ENCODE results near the gene SCN3A. TPM values are rescaled to one million over a fixed set of nuclear protein-coding genes. Genes with fewer than 3 reads are reported as not detected.
A peak's percentile ranks its signal among the peaks of the same experiment; 100 is the strongest.

Gene SCN3A
- polyA plus RNA-seq (2011; rRNA removed) = 0.07 and 0.12 TPM in 2 replicates
- polyA plus RNA-seq (2012; cell fraction: cytosol; rRNA removed) = under 0.01 and 0.07 TPM in 2 replicates
- polyA plus RNA-seq (2012; cell fraction: nucleus; rRNA removed) = not detected in 2 replicates
- polyA plus RNA-seq (2017; fragmentation: RNase III; extraction: RNeasy Plus Mini Kit Qiagen cat#74134 plus additional on column Dnase treatment) = 0.01 to 0.05 TPM (median 0.03 TPM) in 3 replicates
- polyA minus RNA-seq (2011; rRNA and poly(A)+ RNA removed) = 0.15 TPM in 1 of 2 replicates, not detected in the other

GRCh38 chr2:165203689-165204559 is at the start of gene SCN3A:
TSS of gene SCN3A (minus strand) at chr2:165204050. CDS start at chr2:165176394, 27,656 bp downstream.
- TF ChIP-seq, protein P1, sequence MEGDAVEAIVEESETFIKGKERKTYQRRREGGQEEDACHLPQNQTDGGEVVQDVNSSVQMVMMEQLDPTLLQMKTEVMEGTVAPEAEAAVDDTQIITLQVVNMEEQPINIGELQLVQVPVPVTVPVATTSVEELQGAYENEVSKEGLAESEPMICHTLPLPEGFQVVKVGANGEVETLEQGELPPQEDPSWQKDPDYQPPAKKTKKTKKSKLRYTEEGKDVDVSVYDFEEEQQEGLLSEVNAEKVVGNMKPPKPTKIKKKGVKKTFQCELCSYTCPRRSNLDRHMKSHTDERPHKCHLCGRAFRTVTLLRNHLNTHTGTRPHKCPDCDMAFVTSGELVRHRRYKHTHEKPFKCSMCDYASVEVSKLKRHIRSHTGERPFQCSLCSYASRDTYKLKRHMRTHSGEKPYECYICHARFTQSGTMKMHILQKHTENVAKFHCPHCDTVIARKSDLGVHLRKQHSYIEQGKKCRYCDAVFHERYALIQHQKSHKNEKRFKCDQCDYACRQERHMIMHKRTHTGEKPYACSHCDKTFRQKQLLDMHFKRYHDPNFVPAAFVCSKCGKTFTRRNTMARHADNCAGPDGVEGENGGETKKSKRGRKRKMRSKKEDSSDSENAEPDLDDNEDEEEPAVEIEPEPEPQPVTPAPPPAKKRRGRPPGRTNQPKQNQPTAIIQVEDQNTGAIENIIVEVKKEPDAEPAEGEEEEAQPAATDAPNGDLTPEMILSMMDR (IDR thresholded peaks at IDR 0.05) = peak; percentile 87
- TF ChIP-seq CEBPB (IDR thresholded peaks at IDR 0.05) (no peak), JUNB (IDR thresholded peaks at IDR 0.05) (no peak), SMC3 (IDR thresholded peaks at IDR 0.05) (peak; percentile 75), GATA3 (IDR thresholded peaks at IDR 0.05; ENCODE audit: borderline replicate concordance) (no peak), RAD21 (conservative IDR thresholded peaks at IDR 0.05 in 1 of 2, IDR thresholded peaks at IDR 0.05 in 1 of 2) (peak; percentile 67 to 70), KDM1A (IDR thresholded peaks at IDR 0.05; ENCODE audit: low read depth) (no peak), HEYL (CRISPR knock-in tag; IDR thresholded peaks at IDR 0.05) (no peak), ZSCAN20 (CRISPR knock-in tag; IDR thresholded peaks at IDR 0.05) (no peak), CBX8 (IDR thresholded peaks at IDR 0.05) (no peak), HOXA7 (CRISPR knock-in tag; IDR thresholded peaks at IDR 0.05) (no peak)
- TF ChIP-seq, protein P2, sequence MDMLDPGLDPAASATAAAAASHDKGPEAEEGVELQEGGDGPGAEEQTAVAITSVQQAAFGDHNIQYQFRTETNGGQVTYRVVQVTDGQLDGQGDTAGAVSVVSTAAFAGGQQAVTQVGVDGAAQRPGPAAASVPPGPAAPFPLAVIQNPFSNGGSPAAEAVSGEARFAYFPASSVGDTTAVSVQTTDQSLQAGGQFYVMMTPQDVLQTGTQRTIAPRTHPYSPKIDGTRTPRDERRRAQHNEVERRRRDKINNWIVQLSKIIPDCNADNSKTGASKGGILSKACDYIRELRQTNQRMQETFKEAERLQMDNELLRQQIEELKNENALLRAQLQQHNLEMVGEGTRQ (IDR thresholded peaks at IDR 0.05) = no peak
- no peaks in the 10 kb centered on the region for H3K9me3 ChIP-seq
- ChIA-PET POLR2A (interaction anchor here (0.6 to 0.7 kb wide), 2 partner anchors 180 to 187 kb away, joined by 3 to 5 read pairs; no protein-coding TSS in a partner anchor), CTCF (interaction anchor here (0.6 to 4.3 kb wide), 27 partner anchors 9 to 1142 kb away, joined by 3 to 47 read pairs (median 3); no protein-coding TSS in a partner anchor)
- 21% methylated on average over 8 of the region's 8 CpGs for WGBS (ENCODE audit: missing lambda C conversion rate)
- H3K4me1 ChIP-seq = no peaks in the 10 kb centered on the region
- H3K4me3 ChIP-seq = no peak within 1 kb of the TSS
- H3K27ac ChIP-seq = no peak within 1 kb of the TSS
- peak within 1 kb of the TSS; percentile 54 for H3K4me2 ChIP-seq
- ATAC-seq (peak; percentile 73 to 82; a peak in 4 of 6 replicates), FAIRE-seq (no peak), DNase-seq (ENCODE audit: low read depth in 1 of 2, low spot score in 1 of 2) (peak; percentile 4 to 51)

DNA sequence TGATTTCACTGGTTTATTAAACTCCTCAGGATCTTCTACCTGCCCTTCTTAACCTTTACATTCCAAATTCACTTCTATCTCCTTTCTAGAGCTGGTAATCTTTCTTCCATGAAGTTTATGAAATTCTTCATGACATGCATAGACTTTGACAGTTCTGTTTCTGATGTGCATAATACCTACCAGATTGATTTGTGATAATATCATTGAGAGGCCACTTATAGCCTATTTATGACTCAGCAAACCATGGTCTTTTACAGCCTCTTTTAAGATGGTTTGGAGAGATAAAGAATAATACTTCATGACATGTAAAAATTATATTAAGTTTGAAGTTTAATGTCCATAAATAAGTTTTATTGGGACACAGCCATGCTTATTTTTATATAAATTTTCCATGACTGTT is 49.3 kb upstream of the SCN3A start:
- Histone ChIP-seq H3K27ac (no peak overlapping the region), H3K4me3 (no peak overlapping the region), H3K4me2 (no peak overlapping the region), H3K4me1 (no peaks in the 10 kb centered on the region), H3K9me3 (no peaks in the 10 kb centered on the region)
- CTCF ChIA-PET = no interaction called here
- FAIRE-seq (no peak), DNase-seq (ENCODE audit: low read depth in 1 of 2, low spot score in 1 of 2) (no peak), ATAC-seq (no peak)
- no peak for TF ChIP-seq EHMT2 (IDR thresholded peaks at IDR 0.05; ENCODE audit: low read depth)
- no peak for TF ChIP-seq RFX5 (IDR thresholded peaks at IDR 0.05)
- no peak for TF ChIP-seq CHD2 (IDR thresholded peaks at IDR 0.05; ENCODE audit: low read length, partially characterized antibody)
- POLR2A ChIA-PET = no interaction called here

- TF ChIP-seq ATOH8 (CRISPR knock-in tag; IDR thresholded peaks at IDR 0.05; ENCODE audit: low read depth) = no peak
- TF ChIP-seq BHLHE40 (IDR thresholded peaks at IDR 0.05; ENCODE audit: low read depth, low read length) = no peak
- no peak for TF ChIP-seq ZSCAN20 (CRISPR knock-in tag; IDR thresholded peaks at IDR 0.05)
- TF ChIP-seq HOXB13 (CRISPR knock-in tag; IDR thresholded peaks at IDR 0.05; ENCODE audit: low read depth) = no peak
- TF ChIP-seq HOXB5 (CRISPR knock-in tag; IDR thresholded peaks at IDR 0.05) = no peak
- TF ChIP-seq CHD4 (IDR thresholded peaks at IDR 0.05; ENCODE audit: borderline replicate concordance) = no peak
- TF ChIP-seq NR3C1 (IDR thresholded peaks at IDR 0.05) = no peak
- TF ChIP-seq MAZ (IDR thresholded peaks at IDR 0.05; ENCODE audit: borderline replicate concordance, low read depth, low read length) = no peak
- TF ChIP-seq SMC3 (IDR thresholded peaks at IDR 0.05) = no peak
- TF ChIP-seq MYC (IDR thresholded peaks at IDR 0.05; ENCODE audit: borderline replicate concordance, low read length) = no peak
- TF ChIP-seq JUNB (IDR thresholded peaks at IDR 0.05) = no peak
- TF ChIP-seq, protein P3, sequence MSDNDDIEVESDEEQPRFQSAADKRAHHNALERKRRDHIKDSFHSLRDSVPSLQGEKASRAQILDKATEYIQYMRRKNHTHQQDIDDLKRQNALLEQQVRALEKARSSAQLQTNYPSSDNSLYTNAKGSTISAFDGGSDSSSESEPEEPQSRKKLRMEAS (IDR thresholded peaks at IDR 0.05) = no peak
- TF ChIP-seq, protein P2 (IDR thresholded peaks at IDR 0.05) = no peak
- WGBS (ENCODE audit: missing lambda C conversion rate) = 10% methylated on average over 4 of the region's 4 CpGs
- Histone ChIP-seq H3K9me3 (no peaks in the 10 kb centered on the region), H3K4me3 (no peak overlapping the region), H3K4me1 (no peaks in the 10 kb centered on the region), H3K27ac (no peak overlapping the region), H3K4me2 (no peak overlapping the region)
- ChIA-PET CTCF (no interaction called here), POLR2A (no interaction called here)
- no peak for DNase-seq (ENCODE audit: low read depth in 1 of 2, low spot score in 1 of 2)
- ATAC-seq = no peak
- FAIRE-seq = no peak
Measured at GRCh38 chr2:165251366-165251765, 47.5 kb upstream of the SCN3A start.

All from A549 (cell line).